Transverse colon (tissue), 4 donors: ENCODE measurements around the gene PIK3CG.

Experiments used
- CTCF ChIP-seq, 5 experiments: fragments of 200-600 bp in 3 of 5; fragments of 450-650 bp in 2 of 5; sonication (generic) in 3 of 5; IDR thresholded peaks; 1 replicate in 2 of 5; 2 replicates in 3 of 5; pipeline ENCODE4 v1.5.1; 2016 to 2017; ENCODE audit warnings: antibody characterized with exemption in 5 of 5, inconsistent platforms in 3 of 5, mild to moderate bottlenecking in 2 of 5, moderate library complexity in 1 of 5
- EP300 ChIP-seq: sonication (generic); formaldehyde crosslinking; IDR thresholded peaks from one replicate; pipeline ENCODE4 v1.6.1; 2017; ENCODE audit warnings: antibody characterized with exemption, low read depth
- POLR2A ChIP-seq: fragments of 450-650 bp; IDR thresholded peaks from one replicate; pipeline ENCODE4 v1.6.1; 2016; ENCODE audit warnings: antibody characterized with exemption, mild to moderate bottlenecking, moderate library complexity
- POLR2AphosphoS5 ChIP-seq, 3 donors: sonication (generic); formaldehyde crosslinking; IDR thresholded peaks; one replicate each; pipeline ENCODE4 v1.6.1; 2016; ENCODE audit warnings: antibody characterized with exemption in 3 of 3

- TF ChIP-seq EP300 (no peak), POLR2AphosphoS5 (IDR thresholded peaks at IDR 0.05) (no peak), CTCF (IDR thresholded peaks at IDR 0.05) (no peak), POLR2A (no peak)
These were observed 79.1 kb downstream of the PIK3CG start for GRCh38 chr7:106944035-106944665.
